HEK293 (cell line): ENCODE results near the gene SARNP.

Experiments used
- CTCF ChIA-PET: fragments of 350-600 bp; formaldehyde crosslinking; extraction: SDS; loops from one replicate; lab custom pipeline; 2021; ENCODE audit warnings: antibody characterized with exemption; lab: Yijun Ruan, JAX
- POLR2A ChIA-PET: fragments of 300-600 bp; formaldehyde crosslinking; extraction: SDS; loops from one replicate; lab custom pipeline; 2020; ENCODE audit warnings: antibody characterized with exemption, inconsistent platforms; lab: Yijun Ruan, JAX
- H3K27ac ChIP-seq: fragments of 200-500 bp; sonication (Bioruptor generic); 2 replicates; pipeline ENCODE4 v1.5.1; 2014; ENCODE audit warnings: low read depth, low read length, control low read depth, inconsistent platforms; ENCODE audit errors: extremely low read depth
- H3K36me3 ChIP-seq, 2 experiments: fragments of 200-500 bp in 1 of 2; sonication (Bioruptor generic) in 1 of 2; 1 replicate in 1 of 2; 2 replicates in 1 of 2; pipeline ENCODE4 v1.5.1; 2014 to 2017; ENCODE audit warnings: inconsistent platforms in 2 of 2, low read length in 2 of 2; ENCODE audit not compliant: control insufficient read depth in 2 of 2, insufficient read depth in 1 of 2
- H3K4me1 ChIP-seq: fragments of 200-500 bp; sonication (Bioruptor generic); 2 replicates; pipeline ENCODE4 v1.5.1; 2014; ENCODE audit warnings: mild to moderate bottlenecking, low read length, inconsistent platforms; ENCODE audit not compliant: control insufficient read depth, insufficient read depth
- H3K4me3 ChIP-seq: 2 replicates; pipeline ENCODE4 v1.5.1; 2011; ENCODE audit warnings: low read depth, mild to moderate bottlenecking, control low read depth, low read length, moderate library complexity
- H3K9me3 ChIP-seq: fragments of 200-500 bp; sonication (Bioruptor generic); 2 replicates; pipeline ENCODE4 v1.5.1; 2014; ENCODE audit warnings: low read depth, low read length, inconsistent platforms; ENCODE audit not compliant: control insufficient read depth, insufficient read depth
- FEZF1 ChIP-seq: fragments of 450-650 bp; formaldehyde crosslinking; IDR thresholded peaks from 2 replicates; pipeline ENCODE4 v1.5.1; 2016; ENCODE audit warnings: missing biosample characterization, missing genetic modification characterization
- PRDM1 ChIP-seq: fragments of 450-650 bp; formaldehyde crosslinking; IDR thresholded peaks from 2 replicates; pipeline ENCODE4; 2016; ENCODE audit warnings: missing biosample characterization, missing genetic modification characterization
- SP3 ChIP-seq: fragments of 450-650 bp; formaldehyde crosslinking; IDR thresholded peaks from 2 replicates; pipeline ENCODE4 v1.5.1; 2016; ENCODE audit warnings: missing biosample characterization, missing genetic modification characterization
- ZBTB17 ChIP-seq: fragments of 450-650 bp; formaldehyde crosslinking; IDR thresholded peaks from 2 replicates; pipeline ENCODE4 v1.5.1; 2016; ENCODE audit warnings: missing biosample characterization, missing genetic modification characterization
- ZBTB8A ChIP-seq: fragments of 450-650 bp; formaldehyde crosslinking; IDR thresholded peaks from 2 replicates; pipeline ENCODE4 v1.5.1; 2016; ENCODE audit warnings: missing biosample characterization, missing genetic modification characterization
- ZFHX2 ChIP-seq: fragments of 450-650 bp; formaldehyde crosslinking; conservative IDR thresholded peaks from 2 replicates; pipeline ENCODE4 v1.5.1; 2016; ENCODE audit warnings: missing biosample characterization, missing genetic modification characterization
- ZNF138 ChIP-seq: fragments of 450-650 bp; formaldehyde crosslinking; IDR thresholded peaks from 2 replicates; pipeline ENCODE4 v1.5.1; 2016; ENCODE audit warnings: missing biosample characterization, missing genetic modification characterization, borderline replicate concordance
- ZNF155 ChIP-seq: fragments of 450-650 bp; formaldehyde crosslinking; IDR thresholded peaks from 2 replicates; pipeline ENCODE4 v1.5.1; 2016; ENCODE audit warnings: missing biosample characterization, missing genetic modification characterization
- ZNF223 ChIP-seq: fragments of 450-650 bp; formaldehyde crosslinking; IDR thresholded peaks from 2 replicates; pipeline ENCODE4 v1.5.1; 2016; ENCODE audit warnings: missing biosample characterization, missing genetic modification characterization
- ZNF341 ChIP-seq: fragments of 450-650 bp; formaldehyde crosslinking; IDR thresholded peaks from 2 replicates; pipeline ENCODE4; 2016; ENCODE audit warnings: low read depth, missing biosample characterization, missing genetic modification characterization
- ZNF530 ChIP-seq: fragments of 450-650 bp; formaldehyde crosslinking; IDR thresholded peaks from 2 replicates; pipeline ENCODE4 v1.5.1; 2016; ENCODE audit warnings: low read depth, missing biosample characterization, missing genetic modification characterization
- ZNF600 ChIP-seq: fragments of 450-650 bp; formaldehyde crosslinking; IDR thresholded peaks from 2 replicates; pipeline ENCODE4 v1.5.1; 2016; ENCODE audit warnings: missing biosample characterization, missing genetic modification characterization
- ZNF670 ChIP-seq: fragments of 450-650 bp; formaldehyde crosslinking; IDR thresholded peaks from 2 replicates; pipeline ENCODE4 v1.5.1; 2016; ENCODE audit warnings: missing biosample characterization, missing genetic modification characterization, low read depth
- ZNF792 ChIP-seq: fragments of 450-650 bp; formaldehyde crosslinking; IDR thresholded peaks from 2 replicates; pipeline ENCODE4 v1.5.1; 2016; ENCODE audit warnings: missing biosample characterization, missing genetic modification characterization
- ZNF830 ChIP-seq: fragments of 450-650 bp; IDR thresholded peaks from 2 replicates; pipeline ENCODE4 v1.5.0; 2018; ENCODE audit warnings: missing biosample characterization, missing genetic modification characterization, low read depth, mild to moderate bottlenecking, moderate library complexity
- TF ChIP-seq, protein P1 (sequence below): fragments of 450-650 bp; formaldehyde crosslinking; IDR thresholded peaks from 2 replicates; pipeline ENCODE4 v1.5.1; 2016; ENCODE audit warnings: missing biosample characterization, missing genetic modification characterization
- TF ChIP-seq, protein P2 (sequence below): fragments of 450-650 bp; formaldehyde crosslinking; IDR thresholded peaks from 2 replicates; pipeline ENCODE4 v1.5.1; 2017; ENCODE audit warnings: missing biosample characterization, missing genetic modification characterization
- TF ChIP-seq, protein P3 (sequence below): fragments of 450-650 bp; formaldehyde crosslinking; IDR thresholded peaks from 2 replicates; pipeline ENCODE4 v1.5.1; 2017; ENCODE audit warnings: missing biosample characterization, mild to moderate bottlenecking, missing genetic modification characterization, moderate library complexity
- TF ChIP-seq, protein P4 (sequence below): fragments of 450-650 bp; formaldehyde crosslinking; IDR thresholded peaks from 2 replicates; pipeline ENCODE4 v1.5.0; 2017; ENCODE audit warnings: missing biosample characterization, missing genetic modification characterization, borderline replicate concordance
- TF ChIP-seq, protein P5 (sequence below): fragments of 450-650 bp; formaldehyde crosslinking; IDR thresholded peaks from 2 replicates; pipeline ENCODE4 v1.5.1; 2017; ENCODE audit warnings: missing biosample characterization, missing genetic modification characterization
- TF ChIP-seq, protein P6 (sequence below): fragments of 450-650 bp; formaldehyde crosslinking; IDR thresholded peaks from 2 replicates; pipeline ENCODE4 v1.5.1; 2016; ENCODE audit warnings: missing biosample characterization, missing genetic modification characterization

The SARNP gene

DNA sequence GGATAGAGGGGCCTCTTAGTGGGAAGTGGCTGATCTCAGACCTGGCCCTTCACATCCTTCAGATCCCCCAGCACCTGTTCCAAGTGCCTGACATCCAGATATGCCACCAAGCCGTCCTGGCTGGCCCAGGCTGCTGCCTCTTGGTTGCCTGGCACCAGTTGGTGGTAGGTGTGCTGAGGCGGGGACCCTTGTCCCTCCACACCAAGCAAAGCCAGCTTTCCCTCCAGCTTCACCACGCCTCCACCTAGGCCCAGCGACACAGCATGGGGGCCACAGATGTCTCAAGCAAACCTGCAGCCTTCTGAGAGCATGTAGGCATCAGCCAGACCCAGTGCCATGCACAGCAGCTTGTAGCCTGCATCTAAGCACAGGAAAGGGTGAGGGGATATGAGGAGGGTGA lies 85.2 kb downstream of the SARNP start:
- no peaks in the 10 kb centered on the region for H3K9me3 ChIP-seq
- ChIA-PET CTCF (interaction anchor here (0.6 kb wide), 2 partner anchors 20 to 205 kb away, joined by 3 read pairs; no protein-coding TSS in a partner anchor), POLR2A (interaction anchor here (0.5 kb wide), 1 partner anchor 136 kb away, joined by 3 read pairs; no protein-coding TSS in a partner anchor)
- no peak overlapping the region for H3K27ac ChIP-seq
- H3K4me3 ChIP-seq: no peak overlapping the region
- TF ChIP-seq ZNF670 (no peak), ZNF223 (tag by site-specific recombination) (no peak), ZNF530 (tag by site-specific recombination) (no peak), ZBTB8A (tag by site-specific recombination) (no peak)
- TF ChIP-seq, protein P1, sequence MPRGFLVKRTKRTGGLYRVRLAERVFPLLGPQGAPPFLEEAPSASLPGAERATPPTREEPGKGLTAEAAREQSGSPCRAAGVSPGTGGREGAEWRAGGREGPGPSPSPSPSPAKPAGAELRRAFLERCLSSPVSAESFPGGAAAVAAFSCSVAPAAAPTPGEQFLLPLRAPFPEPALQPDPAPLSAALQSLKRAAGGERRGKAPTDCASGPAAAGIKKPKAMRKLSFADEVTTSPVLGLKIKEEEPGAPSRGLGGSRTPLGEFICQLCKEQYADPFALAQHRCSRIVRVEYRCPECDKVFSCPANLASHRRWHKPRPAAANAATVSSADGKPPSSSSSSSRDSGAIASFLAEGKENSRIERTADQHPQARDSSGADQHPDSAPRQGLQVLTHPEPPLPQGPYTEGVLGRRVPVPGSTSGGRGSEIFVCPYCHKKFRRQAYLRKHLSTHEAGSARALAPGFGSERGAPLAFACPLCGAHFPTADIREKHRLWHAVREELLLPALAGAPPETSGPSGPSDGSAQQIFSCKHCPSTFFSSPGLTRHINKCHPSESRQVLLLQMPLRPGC (tag by site-specific recombination): no peak
- TF ChIP-seq, protein P2, sequence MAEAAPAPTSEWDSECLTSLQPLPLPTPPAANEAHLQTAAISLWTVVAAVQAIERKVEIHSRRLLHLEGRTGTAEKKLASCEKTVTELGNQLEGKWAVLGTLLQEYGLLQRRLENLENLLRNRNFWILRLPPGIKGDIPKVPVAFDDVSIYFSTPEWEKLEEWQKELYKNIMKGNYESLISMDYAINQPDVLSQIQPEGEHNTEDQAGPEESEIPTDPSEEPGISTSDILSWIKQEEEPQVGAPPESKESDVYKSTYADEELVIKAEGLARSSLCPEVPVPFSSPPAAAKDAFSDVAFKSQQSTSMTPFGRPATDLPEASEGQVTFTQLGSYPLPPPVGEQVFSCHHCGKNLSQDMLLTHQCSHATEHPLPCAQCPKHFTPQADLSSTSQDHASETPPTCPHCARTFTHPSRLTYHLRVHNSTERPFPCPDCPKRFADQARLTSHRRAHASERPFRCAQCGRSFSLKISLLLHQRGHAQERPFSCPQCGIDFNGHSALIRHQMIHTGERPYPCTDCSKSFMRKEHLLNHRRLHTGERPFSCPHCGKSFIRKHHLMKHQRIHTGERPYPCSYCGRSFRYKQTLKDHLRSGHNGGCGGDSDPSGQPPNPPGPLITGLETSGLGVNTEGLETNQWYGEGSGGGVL (tag by site-specific recombination): no peak
- peaks cover 0 to 5% of the 10 kb centered on the region in 2 experiments; a peak in 1 of 3 replicates for H3K36me3 ChIP-seq
- H3K4me1 ChIP-seq: peaks cover under 1% of the 10 kb centered on the region; the same call in 1 of the 2 replicates

DNA sequence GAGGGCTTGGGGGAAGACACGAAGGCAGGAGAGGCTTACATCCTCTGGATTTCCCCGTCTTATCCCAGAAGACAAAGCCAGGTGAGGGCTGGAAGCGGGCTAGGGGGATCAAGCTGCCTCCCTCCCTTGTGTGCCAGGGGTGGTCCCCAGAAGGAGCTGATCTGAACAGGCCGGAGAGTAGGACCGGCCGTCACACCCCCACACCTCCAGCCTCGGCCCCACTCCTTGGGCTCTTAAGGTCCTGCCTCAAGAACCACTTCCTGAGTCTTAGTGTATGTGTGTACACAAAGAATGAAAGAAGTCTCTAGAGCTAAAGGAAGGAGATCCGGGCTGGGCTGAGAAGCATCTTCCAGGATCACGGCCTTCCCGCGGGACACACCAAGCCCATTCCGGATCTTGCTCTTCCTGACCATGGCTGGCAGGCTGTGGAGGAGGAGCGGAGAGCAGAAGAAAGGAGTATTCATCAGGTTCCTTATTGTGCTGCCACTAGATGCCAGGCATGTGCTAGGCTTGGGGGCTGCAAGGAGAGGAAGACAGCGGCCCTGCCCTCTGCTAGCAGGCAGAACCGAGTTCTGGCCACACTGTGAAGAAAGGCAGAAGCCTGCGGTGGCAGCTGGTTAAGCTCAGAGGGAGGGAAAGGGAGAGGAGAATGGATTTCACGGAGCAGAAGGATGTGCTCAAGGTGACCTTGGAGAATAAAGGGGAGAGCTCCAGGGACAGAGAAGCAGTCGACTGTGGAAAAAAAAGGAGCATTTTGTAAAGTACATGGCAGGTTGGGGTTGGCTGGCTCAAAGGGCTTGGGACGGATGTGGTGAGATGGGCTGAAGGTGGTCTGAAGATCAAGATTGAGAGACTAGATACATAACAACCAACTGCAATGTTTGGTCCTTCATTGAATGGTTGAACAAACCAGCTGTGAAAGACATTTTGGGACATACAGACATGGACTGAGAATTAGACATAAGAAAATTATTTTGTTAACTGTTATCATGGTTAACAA lies 87.4 kb downstream of the SARNP start:
- Histone ChIP-seq H3K36me3 (peaks cover 12 to 26% of the 10 kb centered on the region in 2 experiments), H3K9me3 (no peaks in the 10 kb centered on the region), H3K4me1 (no peaks in the 10 kb centered on the region; the same call in 1 of the 2 replicates), H3K27ac (peak overlapping the region; percentile 91; the same call in 1 of the 2 replicates), H3K4me3 (peak overlapping the region; percentile 77)
- POLR2A ChIA-PET: interaction anchor here (0.5 to 2.7 kb wide), 18 partner anchors 8 to 473 kb away, joined by 3 to 24 read pairs (median 6); partner anchors contain the start of genes BLOC1S1, DNAJC14, GDF11 and ITGA7
- CTCF ChIA-PET: interaction anchor here (0.5 to 2.3 kb wide), 13 partner anchors 8 to 1394 kb away, joined by 3 to 37 read pairs (median 4); partner anchors contain the start of gene RDH5
- no peak for TF ChIP-seq ZNF155 (tag by site-specific recombination)
- peak; percentile 90 for TF ChIP-seq ZNF600 (tag by site-specific recombination)
- TF ChIP-seq ZNF830 (tag by site-specific recombination): no peak
- TF ChIP-seq, protein P3, sequence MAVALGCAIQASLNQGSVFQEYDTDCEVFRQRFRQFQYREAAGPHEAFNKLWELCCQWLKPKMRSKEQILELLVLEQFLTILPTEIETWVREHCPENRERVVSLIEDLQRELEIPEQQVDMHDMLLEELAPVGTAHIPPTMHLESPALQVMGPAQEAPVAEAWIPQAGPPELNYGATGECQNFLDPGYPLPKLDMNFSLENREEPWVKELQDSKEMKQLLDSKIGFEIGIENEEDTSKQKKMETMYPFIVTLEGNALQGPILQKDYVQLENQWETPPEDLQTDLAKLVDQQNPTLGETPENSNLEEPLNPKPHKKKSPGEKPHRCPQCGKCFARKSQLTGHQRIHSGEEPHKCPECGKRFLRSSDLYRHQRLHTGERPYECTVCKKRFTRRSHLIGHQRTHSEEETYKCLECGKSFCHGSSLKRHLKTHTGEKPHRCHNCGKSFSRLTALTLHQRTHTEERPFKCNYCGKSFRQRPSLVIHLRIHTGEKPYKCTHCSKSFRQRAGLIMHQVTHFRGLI (tag by site-specific recombination): no peak
- TF ChIP-seq, protein P4, sequence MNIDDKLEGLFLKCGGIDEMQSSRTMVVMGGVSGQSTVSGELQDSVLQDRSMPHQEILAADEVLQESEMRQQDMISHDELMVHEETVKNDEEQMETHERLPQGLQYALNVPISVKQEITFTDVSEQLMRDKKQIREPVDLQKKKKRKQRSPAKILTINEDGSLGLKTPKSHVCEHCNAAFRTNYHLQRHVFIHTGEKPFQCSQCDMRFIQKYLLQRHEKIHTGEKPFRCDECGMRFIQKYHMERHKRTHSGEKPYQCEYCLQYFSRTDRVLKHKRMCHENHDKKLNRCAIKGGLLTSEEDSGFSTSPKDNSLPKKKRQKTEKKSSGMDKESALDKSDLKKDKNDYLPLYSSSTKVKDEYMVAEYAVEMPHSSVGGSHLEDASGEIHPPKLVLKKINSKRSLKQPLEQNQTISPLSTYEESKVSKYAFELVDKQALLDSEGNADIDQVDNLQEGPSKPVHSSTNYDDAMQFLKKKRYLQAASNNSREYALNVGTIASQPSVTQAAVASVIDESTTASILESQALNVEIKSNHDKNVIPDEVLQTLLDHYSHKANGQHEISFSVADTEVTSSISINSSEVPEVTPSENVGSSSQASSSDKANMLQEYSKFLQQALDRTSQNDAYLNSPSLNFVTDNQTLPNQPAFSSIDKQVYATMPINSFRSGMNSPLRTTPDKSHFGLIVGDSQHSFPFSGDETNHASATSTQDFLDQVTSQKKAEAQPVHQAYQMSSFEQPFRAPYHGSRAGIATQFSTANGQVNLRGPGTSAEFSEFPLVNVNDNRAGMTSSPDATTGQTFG: no peak
- TF ChIP-seq ZNF138 (tag by site-specific recombination): no peak
- 0 out of 2 replicates have a peak, but pooled peaks have one; percentile 6 for TF ChIP-seq ZFHX2
- TF ChIP-seq ZNF341 (tag by site-specific recombination): no peak; the same call in 1 of the 2 replicates
- TF ChIP-seq PRDM1 (tag by site-specific recombination): no peak
- TF ChIP-seq, protein P5, sequence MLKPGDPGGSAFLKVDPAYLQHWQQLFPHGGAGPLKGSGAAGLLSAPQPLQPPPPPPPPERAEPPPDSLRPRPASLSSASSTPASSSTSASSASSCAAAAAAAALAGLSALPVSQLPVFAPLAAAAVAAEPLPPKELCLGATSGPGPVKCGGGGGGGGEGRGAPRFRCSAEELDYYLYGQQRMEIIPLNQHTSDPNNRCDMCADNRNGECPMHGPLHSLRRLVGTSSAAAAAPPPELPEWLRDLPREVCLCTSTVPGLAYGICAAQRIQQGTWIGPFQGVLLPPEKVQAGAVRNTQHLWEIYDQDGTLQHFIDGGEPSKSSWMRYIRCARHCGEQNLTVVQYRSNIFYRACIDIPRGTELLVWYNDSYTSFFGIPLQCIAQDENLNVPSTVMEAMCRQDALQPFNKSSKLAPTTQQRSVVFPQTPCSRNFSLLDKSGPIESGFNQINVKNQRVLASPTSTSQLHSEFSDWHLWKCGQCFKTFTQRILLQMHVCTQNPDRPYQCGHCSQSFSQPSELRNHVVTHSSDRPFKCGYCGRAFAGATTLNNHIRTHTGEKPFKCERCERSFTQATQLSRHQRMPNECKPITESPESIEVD (tag by site-specific recombination): no peak
- TF ChIP-seq FEZF1 (tag by site-specific recombination): no peak
- 0 out of 2 replicates have a peak, but pooled peaks have one; percentile 0 for TF ChIP-seq SP3 (tag by site-specific recombination)
- TF ChIP-seq ZBTB17: peak; percentile 70
- TF ChIP-seq, protein P6, sequence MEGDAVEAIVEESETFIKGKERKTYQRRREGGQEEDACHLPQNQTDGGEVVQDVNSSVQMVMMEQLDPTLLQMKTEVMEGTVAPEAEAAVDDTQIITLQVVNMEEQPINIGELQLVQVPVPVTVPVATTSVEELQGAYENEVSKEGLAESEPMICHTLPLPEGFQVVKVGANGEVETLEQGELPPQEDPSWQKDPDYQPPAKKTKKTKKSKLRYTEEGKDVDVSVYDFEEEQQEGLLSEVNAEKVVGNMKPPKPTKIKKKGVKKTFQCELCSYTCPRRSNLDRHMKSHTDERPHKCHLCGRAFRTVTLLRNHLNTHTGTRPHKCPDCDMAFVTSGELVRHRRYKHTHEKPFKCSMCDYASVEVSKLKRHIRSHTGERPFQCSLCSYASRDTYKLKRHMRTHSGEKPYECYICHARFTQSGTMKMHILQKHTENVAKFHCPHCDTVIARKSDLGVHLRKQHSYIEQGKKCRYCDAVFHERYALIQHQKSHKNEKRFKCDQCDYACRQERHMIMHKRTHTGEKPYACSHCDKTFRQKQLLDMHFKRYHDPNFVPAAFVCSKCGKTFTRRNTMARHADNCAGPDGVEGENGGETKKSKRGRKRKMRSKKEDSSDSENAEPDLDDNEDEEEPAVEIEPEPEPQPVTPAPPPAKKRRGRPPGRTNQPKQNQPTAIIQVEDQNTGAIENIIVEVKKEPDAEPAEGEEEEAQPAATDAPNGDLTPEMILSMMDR (tag by site-specific recombination): peak; percentile 73
- TF ChIP-seq ZNF792 (tag by site-specific recombination): no peak
